Tongue (tissue), 3 donors: ENCODE data around the gene COPS2. TPM values are rescaled to one million over a fixed set of nuclear protein-coding genes. Genes with fewer than 3 reads are reported as not detected.
"Not testable (repeated sequence)": the region's sequence is repeated elsewhere in the genome, so short reads cannot be mapped to it uniquely, and the experiment has no call there.

Experiments
- DNase-seq: peaks from one replicate; pipeline ENCODE4 v3.0.0-alpha.2; 2015
- small RNA-seq: library from RNA; depleted of rRNA; stranded (forward); fragments of <200 nt; gene quantifications from one replicate; pipeline ENCODE3, GENCODE V24; 2014; ENCODE audit warnings: low replicate concordance
- total RNA-seq: library from RNA; depleted of rRNA; stranded (reverse); fragments of >200 nt; gene quantifications from one replicate; pipeline ENCODE4 v1.2.3, GENCODE V29; 2014

Gene COPS2
- total RNA-seq, 1 donor from 2014 or later: 121 TPM

DNA sequence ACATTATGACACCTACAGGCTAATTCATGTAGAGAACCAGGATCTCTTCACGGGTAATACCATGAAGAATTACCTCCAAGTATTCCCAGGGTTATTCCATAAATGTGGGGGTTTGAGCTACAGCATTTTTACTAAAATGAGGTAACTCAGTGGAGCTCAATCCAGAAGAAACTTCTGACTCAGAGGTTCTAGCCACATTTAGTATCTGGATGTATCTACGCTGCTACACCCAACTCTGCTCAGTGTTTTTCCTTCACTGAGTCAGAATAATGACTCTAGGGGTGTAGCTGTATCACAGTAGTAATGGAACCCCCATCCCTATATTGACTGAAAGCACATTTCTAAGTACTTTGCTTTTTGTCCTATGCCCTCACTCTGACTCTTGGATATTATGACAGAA is 52.4 kb downstream of the COPS2 start:
- DNase-seq: no peak

DNA sequence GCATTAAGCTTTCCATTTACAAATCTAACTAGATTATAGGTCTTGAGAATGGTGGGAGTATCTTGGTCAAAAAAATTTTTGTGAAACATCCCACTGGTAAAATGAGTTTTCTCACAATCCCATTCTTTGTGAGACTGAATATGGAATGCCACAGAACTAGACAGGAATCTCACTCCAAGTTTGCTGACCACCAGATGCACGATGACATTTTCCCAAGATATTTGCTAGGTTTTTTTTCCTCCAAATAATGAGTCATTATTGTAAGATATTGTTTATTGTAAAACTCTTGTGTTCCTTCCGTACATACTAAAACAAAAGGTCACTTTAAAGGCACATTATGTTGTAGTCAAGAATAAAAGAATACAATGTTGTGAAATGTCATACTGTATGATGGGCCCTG is 53.9 kb downstream of the COPS2 start:
- no peak for DNase-seq

DNA sequence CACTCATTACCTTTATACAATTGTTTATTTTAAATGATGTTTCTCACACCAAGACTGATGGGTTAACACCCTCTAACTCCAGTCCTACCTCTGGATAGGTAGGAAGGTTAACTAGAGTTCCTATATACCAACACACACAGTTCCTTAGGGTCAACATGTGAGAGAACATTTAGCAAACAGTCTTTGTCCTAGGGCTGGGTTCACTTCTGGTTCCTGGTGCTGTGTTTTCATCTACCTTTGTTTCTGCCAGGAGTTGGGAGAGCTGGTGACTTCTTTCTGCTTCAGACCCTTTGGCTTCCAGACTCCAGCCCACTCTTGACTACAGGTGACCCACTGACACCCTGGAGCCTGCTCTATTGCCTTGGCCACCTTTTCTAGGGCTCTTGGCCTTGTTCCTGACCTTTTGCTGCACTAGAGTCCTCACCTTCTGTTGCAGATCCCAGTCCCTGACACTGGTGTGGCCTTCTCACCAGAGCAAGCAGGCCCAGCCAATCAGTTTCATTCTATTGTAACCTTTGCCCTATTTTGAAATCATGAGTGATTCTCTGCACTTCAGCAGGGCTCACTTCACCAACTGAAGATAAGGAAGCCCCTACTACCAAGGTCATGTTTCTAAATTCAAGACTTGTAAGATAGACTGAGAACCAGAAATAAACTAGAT is 59.2 kb downstream of the COPS2 start:
- DNase-seq: no peak

DNA sequence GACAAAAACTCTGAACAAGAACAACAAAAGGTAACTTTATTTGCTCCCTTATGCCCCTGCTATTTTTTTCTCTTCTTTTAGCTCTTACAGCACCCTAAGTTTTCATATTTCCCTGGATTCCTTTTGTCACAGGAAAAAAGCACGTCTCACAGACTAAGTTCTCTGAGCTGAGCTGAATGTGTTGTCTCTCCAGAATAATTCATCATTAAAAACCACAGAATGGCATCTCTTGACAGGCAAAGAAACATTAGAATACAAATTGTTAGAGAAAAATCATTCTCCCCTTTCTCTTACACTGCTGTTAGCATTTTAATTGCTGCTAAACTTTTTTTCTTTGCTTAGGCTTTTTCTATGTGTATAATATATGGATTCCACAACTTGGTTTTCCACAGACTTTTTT is 60.5 kb downstream of the COPS2 start:
- no peak for DNase-seq

DNA sequence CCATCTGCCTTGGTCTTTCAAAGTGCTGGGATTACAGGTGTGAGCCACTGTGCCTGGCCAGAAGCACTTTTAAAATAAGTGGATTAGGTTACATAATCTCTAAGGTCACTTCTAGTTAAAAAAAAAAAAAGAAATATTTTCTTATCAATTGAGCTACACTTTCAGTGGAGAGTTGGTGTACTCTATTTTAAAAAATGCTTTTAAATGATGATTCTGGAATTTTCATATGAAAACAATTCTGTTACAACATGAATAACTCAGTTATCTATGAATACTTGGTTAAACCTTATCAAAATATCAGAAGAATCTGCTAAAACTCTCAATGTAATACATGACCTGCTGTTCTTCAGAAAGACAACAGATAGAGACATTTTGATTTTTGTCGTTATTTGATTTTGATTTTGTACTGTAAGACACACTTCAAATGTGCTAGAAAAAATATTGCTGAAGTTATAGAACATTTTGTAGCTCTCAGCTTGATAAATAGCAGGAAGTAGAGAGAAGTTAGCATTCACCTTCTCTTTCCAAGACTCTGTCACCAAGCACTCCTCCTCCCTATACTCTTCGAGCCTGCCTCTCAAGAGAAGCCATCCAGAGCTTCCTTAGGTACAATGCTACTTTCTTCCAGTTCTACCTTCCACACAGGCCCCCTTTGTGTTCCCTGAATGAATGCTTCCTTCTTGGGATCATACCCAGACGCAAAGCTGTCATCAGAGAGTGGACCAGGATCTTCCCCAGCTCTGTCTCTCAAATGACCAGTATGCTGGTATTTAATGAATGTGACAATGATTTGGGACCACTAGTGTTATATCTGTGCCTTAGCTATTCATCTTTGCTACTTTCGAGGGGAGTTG is 61.9 kb downstream of the COPS2 start:
- DNase-seq: no peak

DNA sequence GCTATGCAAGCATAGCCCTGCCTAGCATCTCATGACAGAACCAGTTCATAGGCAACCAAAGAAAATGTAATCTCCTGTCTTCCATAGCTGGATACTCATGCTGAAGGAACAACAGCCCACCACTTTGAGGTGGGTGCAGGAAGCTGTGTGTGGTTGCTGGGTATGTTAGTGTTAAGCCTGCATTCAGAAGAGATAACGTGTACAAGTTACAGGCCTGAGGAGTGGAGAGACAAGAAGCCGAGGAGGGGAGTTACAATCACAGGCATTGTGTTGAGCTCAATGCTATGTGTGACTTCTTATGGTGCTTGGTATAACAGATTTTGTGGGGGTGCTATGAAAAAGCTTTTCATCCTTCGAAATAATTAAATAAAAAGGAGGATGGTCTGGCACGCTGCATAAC is 66.4 kb downstream of the COPS2 start:
- peak; percentile 1 for DNase-seq

DNA sequence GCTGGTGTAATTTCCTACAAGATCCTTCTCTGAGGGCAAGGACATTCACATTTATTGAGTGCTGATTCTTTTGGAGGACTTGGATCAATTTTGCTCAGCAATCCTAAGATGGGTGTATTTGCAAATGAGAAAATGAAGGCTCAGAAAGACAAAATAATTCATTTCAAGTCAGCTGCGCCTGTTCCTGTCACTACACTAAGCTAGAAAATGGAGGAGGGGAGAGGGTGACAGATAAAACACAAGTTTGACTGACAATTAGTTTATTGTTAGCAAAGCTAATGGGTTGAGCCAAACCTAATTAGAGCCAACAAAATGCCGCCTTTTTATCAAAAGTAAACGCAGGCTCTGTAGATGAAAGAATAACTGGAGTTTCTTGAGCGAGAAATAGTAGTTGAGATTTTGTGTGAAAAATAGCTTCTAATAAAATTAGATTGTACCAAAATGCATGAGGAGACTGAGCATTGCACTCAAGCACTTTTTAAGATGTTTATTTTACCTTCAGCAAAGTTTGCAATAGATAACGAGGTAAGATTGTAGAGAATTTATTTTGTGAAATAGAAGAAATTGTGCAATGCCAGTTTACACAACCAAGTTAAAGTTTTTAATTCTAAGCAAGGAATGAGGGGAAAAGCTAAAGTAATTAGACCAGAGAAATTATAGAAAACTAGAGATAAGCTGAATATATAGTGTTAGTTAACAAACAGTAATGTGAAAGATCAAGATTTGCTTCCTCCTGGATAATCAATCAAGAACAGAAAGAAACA is 69.5 kb downstream of the COPS2 start:
- DNase-seq: no peak

DNA sequence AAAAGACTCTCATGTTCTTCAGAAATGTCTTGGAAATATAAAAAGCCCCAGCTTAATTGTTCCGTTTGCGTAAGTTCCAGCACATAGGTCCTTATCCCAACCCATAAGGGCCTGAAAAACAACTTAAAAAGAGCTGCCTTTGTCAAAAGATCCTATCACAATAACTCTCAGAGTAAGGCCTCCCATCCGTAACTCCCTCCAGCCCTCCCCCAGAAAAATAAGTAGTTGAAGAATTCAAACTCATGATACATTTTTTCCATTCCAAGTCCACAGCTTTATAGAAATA is 71.2 kb downstream of the COPS2 start:
- no peak for DNase-seq

DNA sequence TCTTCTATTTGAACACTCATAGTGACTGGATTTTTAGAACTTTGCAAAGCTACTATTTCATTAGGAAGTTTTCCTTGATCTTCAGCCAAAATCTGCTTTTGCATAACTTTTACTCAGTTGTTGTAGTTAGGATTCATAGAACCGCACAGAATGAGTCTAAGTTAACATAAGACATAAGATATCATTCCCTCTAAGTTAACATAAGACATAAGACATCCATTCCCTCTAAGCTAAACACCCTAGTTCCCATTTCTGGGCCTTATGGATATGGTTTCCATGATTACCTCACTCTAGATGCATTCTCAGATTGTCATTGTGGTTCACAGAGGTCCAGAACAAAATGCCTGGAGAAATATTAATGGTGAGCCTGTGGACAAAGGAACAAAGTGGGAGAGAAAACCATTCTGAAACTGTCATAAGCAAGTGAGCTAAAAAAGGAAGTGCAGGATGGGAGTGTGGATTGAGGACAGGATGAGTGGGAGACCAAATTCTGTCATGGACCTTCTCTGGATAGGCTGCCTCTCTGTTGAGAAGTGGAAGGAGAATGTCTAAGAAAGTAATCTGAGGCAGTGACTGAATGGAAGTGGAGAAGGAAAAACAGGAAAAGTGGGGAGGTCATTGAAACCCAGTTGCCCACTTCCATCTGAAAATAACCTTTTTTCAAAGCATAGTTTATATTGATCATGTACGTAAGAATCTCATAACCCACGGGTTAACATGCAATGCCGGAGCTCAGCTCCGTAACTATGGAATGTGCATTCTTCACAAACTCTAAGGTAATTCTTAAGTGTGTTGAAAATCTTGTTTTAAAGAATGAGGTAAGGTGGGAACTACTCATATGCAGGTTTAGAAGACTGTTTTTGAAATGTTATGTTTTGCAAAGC is 71.8 kb downstream of the COPS2 start:
- DNase-seq: no peak

DNA sequence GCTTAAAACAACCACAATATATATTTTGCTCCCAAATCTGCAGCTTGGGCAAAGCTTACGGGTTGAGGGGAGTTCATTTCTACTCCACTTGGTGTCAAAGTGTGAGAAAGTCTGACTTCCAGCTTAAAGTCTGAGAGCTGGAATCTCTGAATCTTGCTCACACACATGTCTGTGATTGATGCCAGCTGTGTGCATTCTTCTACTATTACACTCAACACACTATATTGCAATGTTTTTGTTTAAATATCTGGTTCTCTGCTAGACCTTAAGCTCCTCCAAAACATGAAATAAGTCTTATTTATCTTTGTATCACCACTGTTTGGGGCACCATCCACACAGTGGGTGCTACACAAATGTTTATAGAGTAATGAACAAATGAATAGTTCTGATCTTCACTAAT is 72.4 kb downstream of the COPS2 start:
- no peak for DNase-seq

DNA sequence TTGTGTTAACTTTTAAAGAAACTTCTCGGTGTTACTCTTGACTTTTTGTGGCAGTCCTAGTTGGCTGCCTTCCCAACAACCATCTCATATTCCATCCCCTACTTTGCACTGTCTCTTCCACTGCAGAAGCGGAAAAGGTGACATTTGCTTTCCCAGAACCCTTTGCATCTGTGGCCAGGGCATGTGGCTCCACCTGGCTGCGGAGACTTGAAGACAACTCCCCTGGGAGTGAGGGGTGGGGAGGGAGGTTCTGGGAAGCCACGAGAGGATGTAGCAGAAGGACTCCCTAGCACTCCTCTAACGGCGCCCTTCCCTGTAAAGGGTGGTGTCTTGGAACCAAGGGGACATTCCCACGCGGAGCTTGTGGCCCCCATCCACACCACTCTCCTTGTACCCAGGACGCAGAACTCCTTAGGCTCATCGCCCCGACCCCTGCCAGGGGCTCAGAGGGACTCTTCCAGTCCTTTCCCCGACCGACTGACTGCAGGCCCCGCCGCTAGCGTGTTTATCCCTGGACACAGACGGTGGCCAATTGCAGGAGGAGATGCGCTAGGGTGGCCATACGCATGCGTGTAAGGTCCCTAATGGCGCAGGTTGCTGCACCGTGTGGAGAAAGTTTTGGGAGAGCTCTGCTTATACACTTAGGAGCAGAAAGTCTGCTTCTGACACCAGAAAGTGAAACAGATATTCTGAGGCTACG is 75.9 kb downstream of the COPS2 start:
- no peak for DNase-seq

DNA sequence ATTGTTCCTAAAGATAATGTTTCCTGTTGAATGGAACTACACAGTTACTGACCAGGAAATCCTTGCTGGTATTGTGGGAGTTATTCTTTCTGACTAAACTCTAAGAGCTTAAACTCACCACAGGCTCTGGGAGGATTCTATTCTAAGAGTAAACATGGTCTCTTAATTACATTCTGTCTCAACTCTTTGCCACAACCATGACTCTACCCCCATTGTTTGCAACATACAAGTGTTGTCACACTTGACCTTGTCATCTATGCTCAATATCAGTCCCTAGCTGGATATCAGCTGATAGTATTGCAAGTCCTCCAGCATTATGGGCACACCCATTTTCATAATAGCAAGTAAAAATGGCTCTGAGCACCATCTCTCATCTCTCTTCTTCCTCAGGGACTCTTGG is 79.5 kb downstream of the COPS2 start:
- DNase-seq: no peak

DNA sequence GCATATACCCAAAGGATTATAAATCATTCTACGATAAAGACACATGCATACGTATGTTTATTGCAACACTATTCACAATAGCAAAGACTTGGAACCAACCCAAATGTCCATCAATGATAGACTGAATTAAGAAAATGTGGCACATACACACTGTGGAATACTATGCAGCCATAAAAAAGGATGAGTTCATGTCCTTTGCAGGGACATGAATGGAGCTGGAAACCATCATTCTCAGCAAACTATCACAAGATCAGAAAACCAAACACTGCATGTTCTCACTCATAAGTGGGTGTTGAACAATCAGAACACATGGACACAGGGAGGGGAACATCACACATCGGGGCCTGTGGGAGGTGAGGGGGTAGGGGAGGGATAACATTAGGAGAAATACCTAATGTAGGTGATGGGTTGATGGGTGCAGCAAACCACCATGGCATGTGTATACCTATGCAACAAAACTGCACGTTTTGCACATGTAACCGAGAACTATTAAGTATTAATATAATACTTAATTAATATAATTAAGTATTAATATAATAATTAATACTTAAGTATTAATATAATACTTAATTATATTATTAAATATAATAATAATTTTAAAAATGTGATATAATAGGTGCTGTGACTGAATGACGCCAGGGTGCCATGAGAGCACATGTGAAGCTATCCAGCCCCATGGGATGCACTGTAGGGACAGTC is 80.7 kb downstream of the COPS2 start:
- DNase-seq: not testable (repeated sequence)

Small RNA genes within 50 kb of the gene (small RNA-seq; reads per million reads assigned to genes)
- gene MIR4716: not detected
- not detected for gene RF00019
- gene RN7SL307P: not detected

Other genes starting within 250 kb of the COPS2 start
- gene SHC4, start 191.7 kb downstream of the COPS2 start, total RNA-seq: 7.7 TPM
- 50.5 TPM for gene SECISBP2L, start 109.2 kb downstream of the COPS2 start, total RNA-seq
- 45.1 TPM for gene GALK2, start 14.6 kb upstream of the COPS2 start, total RNA-seq